Neural progenitor cell (in vitro differentiated cells): Measurements from ENCODE around the gene CYB5R3. TPM values are rescaled to one million over a fixed set of nuclear protein-coding genes. Genes with fewer than 3 reads are reported as not detected.

Experiments
- DNase-seq: peaks from one replicate; pipeline ENCODE4 v3.0.0-alpha.2; 2016; ENCODE audit warnings: low spot score
- H2AFZ ChIP-seq: fragments of 200-600 bp; sonication (generic); replicated peaks from 2 replicates; pipeline ENCODE4 v1.6.1; 2016; ENCODE audit warnings: antibody characterized with exemption
- H3F3A ChIP-seq: fragments of 200-600 bp; sonication (generic); 2 replicates; pipeline ENCODE4 v1.6.1; 2016; ENCODE audit warnings: antibody characterized with exemption, low read depth
- H3K27ac ChIP-seq: fragments of 200-600 bp; sonication (generic); 2 replicates; pipeline ENCODE4 v1.5.1; 2016; ENCODE audit warnings: mild to moderate bottlenecking
- H3K27me3 ChIP-seq: fragments of 200-600 bp; sonication (generic); 2 replicates; pipeline ENCODE4 v1.6.1; 2016; ENCODE audit warnings: mild to moderate bottlenecking, moderate library complexity
- H3K36me3 ChIP-seq: fragments of 200-600 bp; sonication (generic); 2 replicates; pipeline ENCODE4 v1.5.1; 2016
- H3K4me1 ChIP-seq: fragments of 200-600 bp; sonication (generic); 2 replicates; pipeline ENCODE4 v1.6.1; 2016; ENCODE audit warnings: mixed run types
- H3K4me2 ChIP-seq: fragments of 200-600 bp; sonication (generic); 2 replicates; pipeline ENCODE4 v1.6.1; 2016
- H3K4me3 ChIP-seq: fragments of 200-600 bp; sonication (generic); 2 replicates; pipeline ENCODE4 v1.5.1; 2016
- H3K79me2 ChIP-seq: fragments of 200-600 bp; sonication (generic); 2 replicates; pipeline ENCODE4 v1.6.1; 2016; ENCODE audit warnings: low read depth
- H3K9ac ChIP-seq: fragments of 200-600 bp; sonication (generic); 2 replicates; pipeline ENCODE4 v1.6.1; 2016
- H3K9me3 ChIP-seq: fragments of 200-600 bp; sonication (generic); 2 replicates; pipeline ENCODE4 v1.5.1; 2016; ENCODE audit warnings: low read depth
- H4K20me1 ChIP-seq: fragments of 200-600 bp; sonication (generic); 2 replicates; pipeline ENCODE4 v1.6.1; 2016; ENCODE audit warnings: low read depth
- H3K27ac Mint-ChIP-seq: 3 replicates; pipeline ENCODE4 v1.8.0; 2021; ENCODE audit warnings: mixed read lengths
- H3K27me3 Mint-ChIP-seq: 2 replicates; pipeline ENCODE4 v1.8.0; 2022; ENCODE audit warnings: low read depth, mild to moderate bottlenecking, inconsistent platforms, moderate library complexity, mixed read lengths; ENCODE audit not compliant: insufficient read depth
- H3K36me3 Mint-ChIP-seq: 3 replicates; pipeline ENCODE4 v1.8.0; 2021; ENCODE audit warnings: mixed read lengths
- H3K4me1 Mint-ChIP-seq: 3 replicates; pipeline ENCODE4 v1.8.0; 2021; ENCODE audit warnings: mixed read lengths
- H3K4me3 Mint-ChIP-seq: 3 replicates; pipeline ENCODE4 v1.8.0; 2021; ENCODE audit warnings: mild to moderate bottlenecking, moderate library complexity, mixed read lengths
- H3K9me3 Mint-ChIP-seq: 3 replicates; pipeline ENCODE4 v1.8.0; 2020; ENCODE audit warnings: mixed read lengths
- EZH2 ChIP-seq: fragments of 200-600 bp; sonication (generic); IDR thresholded peaks from 2 replicates; pipeline ENCODE4 v1.6.1; 2017; ENCODE audit warnings: antibody characterized with exemption, mild to moderate bottlenecking, moderate library complexity
- EZH2phosphoT487 ChIP-seq: fragments of 200-600 bp; sonication (generic); IDR thresholded peaks from 2 replicates; pipeline ENCODE4 v1.6.1; 2017; ENCODE audit warnings: antibody characterized with exemption
- total RNA-seq: library from RNA; depleted of rRNA; stranded (reverse); fragments of >200 nt; gene quantifications from 2 replicates; pipeline ENCODE4 v1.2.3, GENCODE V29; 2015; ENCODE audit warnings: low replicate concordance
- TF ChIP-seq, protein P1 (sequence below): fragments of 200-600 bp; sonication (generic); IDR thresholded peaks from 2 replicates; pipeline ENCODE4 v1.5.1; 2017; ENCODE audit warnings: antibody characterized with exemption, mild to moderate bottlenecking

CYB5R3 gene
- total RNA-seq, 1 donor from 2014 or later = 21.6 TPM

GRCh38 chr22:42692239-42693054 lies 43.3 kb upstream of the CYB5R3 start:
- no peaks in the 10 kb centered on the region for H3K9me3 ChIP-seq
- H3K9ac ChIP-seq = no peak overlapping the region
- no peaks in the 10 kb centered on the region for H3K79me2 ChIP-seq
- no peaks in the 10 kb centered on the region for H3K36me3 ChIP-seq
- Mint-ChIP-seq H3K27me3 (peaks cover 6% of the 10 kb centered on the region), H3K9me3 (no peaks in the 10 kb centered on the region), H3K4me3 (no peak overlapping the region), H3K27ac (peak overlapping the region; percentile 50), H3K4me1 (peaks cover 24% of the 10 kb centered on the region), H3K36me3 (no peaks in the 10 kb centered on the region)
- DNase-seq = no peak
- H3F3A ChIP-seq = peaks cover 7% of the 10 kb centered on the region
- H4K20me1 ChIP-seq = no peaks in the 10 kb centered on the region
- TF ChIP-seq, protein P1, sequence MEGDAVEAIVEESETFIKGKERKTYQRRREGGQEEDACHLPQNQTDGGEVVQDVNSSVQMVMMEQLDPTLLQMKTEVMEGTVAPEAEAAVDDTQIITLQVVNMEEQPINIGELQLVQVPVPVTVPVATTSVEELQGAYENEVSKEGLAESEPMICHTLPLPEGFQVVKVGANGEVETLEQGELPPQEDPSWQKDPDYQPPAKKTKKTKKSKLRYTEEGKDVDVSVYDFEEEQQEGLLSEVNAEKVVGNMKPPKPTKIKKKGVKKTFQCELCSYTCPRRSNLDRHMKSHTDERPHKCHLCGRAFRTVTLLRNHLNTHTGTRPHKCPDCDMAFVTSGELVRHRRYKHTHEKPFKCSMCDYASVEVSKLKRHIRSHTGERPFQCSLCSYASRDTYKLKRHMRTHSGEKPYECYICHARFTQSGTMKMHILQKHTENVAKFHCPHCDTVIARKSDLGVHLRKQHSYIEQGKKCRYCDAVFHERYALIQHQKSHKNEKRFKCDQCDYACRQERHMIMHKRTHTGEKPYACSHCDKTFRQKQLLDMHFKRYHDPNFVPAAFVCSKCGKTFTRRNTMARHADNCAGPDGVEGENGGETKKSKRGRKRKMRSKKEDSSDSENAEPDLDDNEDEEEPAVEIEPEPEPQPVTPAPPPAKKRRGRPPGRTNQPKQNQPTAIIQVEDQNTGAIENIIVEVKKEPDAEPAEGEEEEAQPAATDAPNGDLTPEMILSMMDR = no peak
- TF ChIP-seq EZH2 (no peak), EZH2phosphoT487 (no peak)
- no peak overlapping the region for H3K4me3 ChIP-seq
- no peaks in the 10 kb centered on the region for H3K27me3 ChIP-seq
- no peak overlapping the region for H3K27ac ChIP-seq
- no peak overlapping the region for H3K4me2 ChIP-seq
- no peak overlapping the region for H2AFZ ChIP-seq
- peaks cover 10% of the 10 kb centered on the region for H3K4me1 ChIP-seq

GRCh38 chr22:42691440-42691839 lies 42.2 kb upstream of the CYB5R3 start:
- Histone ChIP-seq H3K4me3 (no peak overlapping the region), H3K79me2 (no peaks in the 10 kb centered on the region), H3K4me1 (peaks cover 14% of the 10 kb centered on the region), H2AFZ (no peak overlapping the region), H3F3A (peaks cover 7% of the 10 kb centered on the region), H3K9ac (no peak overlapping the region), H3K27ac (no peak overlapping the region), H4K20me1 (no peaks in the 10 kb centered on the region), H3K36me3 (no peaks in the 10 kb centered on the region), H3K27me3 (no peaks in the 10 kb centered on the region), H3K4me2 (no peak overlapping the region), H3K9me3 (no peaks in the 10 kb centered on the region)
- H3K9me3 Mint-ChIP-seq = no peaks in the 10 kb centered on the region
- TF ChIP-seq, protein P1 = no peak
- TF ChIP-seq EZH2phosphoT487 (no peak), EZH2 (no peak)
- peaks cover 6% of the 10 kb centered on the region for H3K27me3 Mint-ChIP-seq
- H3K4me3 Mint-ChIP-seq = no peak overlapping the region
- DNase-seq = no peak
- peaks cover 23% of the 10 kb centered on the region for H3K4me1 Mint-ChIP-seq
- no peaks in the 10 kb centered on the region for H3K36me3 Mint-ChIP-seq
- H3K27ac Mint-ChIP-seq = no peak overlapping the region

DNA sequence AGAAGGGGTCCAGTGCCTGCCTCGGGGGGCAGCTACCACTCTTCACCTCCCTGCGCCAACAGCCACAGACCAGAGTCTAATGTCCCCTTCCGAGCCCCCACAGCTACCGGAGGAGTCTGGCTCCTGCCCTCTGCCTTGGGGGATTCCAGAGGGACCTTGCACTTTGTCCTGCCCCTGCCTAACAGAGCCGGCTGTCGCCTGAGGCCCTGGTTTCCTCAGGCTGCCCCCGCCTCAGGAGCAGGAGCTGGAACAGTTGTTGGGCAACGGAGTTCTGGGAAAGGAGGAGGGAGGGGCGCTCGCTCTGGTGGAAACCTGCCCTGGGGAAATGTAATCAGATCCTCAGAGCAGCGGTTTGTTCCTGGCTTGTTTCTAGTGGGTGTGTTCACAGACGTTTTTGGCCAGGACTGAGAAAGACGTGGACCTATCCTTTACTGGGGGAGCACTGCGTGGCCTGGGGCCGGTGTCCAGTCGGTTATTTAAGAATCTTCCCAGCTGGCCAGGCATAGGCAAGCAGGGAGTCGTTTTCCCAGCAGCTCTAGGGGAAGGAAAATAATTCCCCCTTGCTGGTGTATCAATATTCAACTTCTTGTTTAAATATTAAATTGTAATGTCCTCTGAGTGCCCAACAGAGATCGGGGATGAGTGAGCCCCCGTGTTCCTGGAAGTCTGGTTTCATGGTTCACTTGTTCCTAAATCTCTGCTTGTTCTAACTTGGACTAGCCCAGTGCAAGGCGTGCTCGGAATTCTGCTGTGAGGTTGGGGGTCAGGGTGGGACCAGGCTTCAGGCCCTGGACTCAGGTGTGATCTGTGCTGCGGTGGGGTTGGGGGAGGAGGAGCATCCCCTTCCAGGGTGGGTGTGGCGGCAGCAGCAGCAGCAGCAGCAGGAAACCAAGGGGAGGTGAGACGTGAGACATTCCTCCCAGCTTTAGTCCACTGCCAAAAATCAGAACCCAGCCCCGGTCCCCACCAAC lies 39.3 kb upstream of the CYB5R3 start:
- Mint-ChIP-seq H3K27me3 (peaks cover 6% of the 10 kb centered on the region), H3K4me3 (peak overlapping the region; percentile 66), H3K36me3 (no peaks in the 10 kb centered on the region), H3K4me1 (peaks cover 23% of the 10 kb centered on the region), H3K9me3 (no peaks in the 10 kb centered on the region), H3K27ac (peak overlapping the region; percentile 96)
- Histone ChIP-seq H3K9ac (no peak overlapping the region), H3K9me3 (no peaks in the 10 kb centered on the region), H3F3A (peaks cover 7% of the 10 kb centered on the region), H3K4me1 (peaks cover 20% of the 10 kb centered on the region), H3K4me2 (peak overlapping the region; percentile 54), H4K20me1 (no peaks in the 10 kb centered on the region), H3K36me3 (no peaks in the 10 kb centered on the region), H3K4me3 (no peak overlapping the region), H2AFZ (no peak overlapping the region), H3K27me3 (no peaks in the 10 kb centered on the region), H3K27ac (no peak overlapping the region), H3K79me2 (no peaks in the 10 kb centered on the region)
- DNase-seq = peak; percentile 58
- TF ChIP-seq EZH2phosphoT487 (no peak), EZH2 (no peak)
- TF ChIP-seq, protein P1 = no peak
